GM21423 (cell line): ENCODE measurements around the gene CCDC71L.
"Not testable (repeated sequence)": the region's sequence is repeated elsewhere in the genome, so short reads cannot be mapped to it uniquely, and the experiment has no call there.

Experiments
- ATAC-seq: cut with Tn5 transposase; IDR thresholded peaks from one replicate; pipeline ENCODE4 v1.9.1; 2021; ENCODE audit warnings: mild to moderate bottlenecking, moderate library complexity; ENCODE audit not compliant: unreplicated experiment

CCDC71L gene

GRCh38 chr7:106660862-106661720 is at the start of gene CCDC71L:
CCDC71L (minus strand) TSS chr7:106661158; CDS start chr7:106660896, 262 bp downstream.
- ATAC-seq = peak; percentile 68

- ATAC-seq = not testable (repeated sequence)
Observed at GRCh38 chr7:106709604-106710003, 48.6 kb upstream of the CCDC71L start.

- ATAC-seq = no peak
Observed at GRCh38 chr7:106704000-106704840, 43.3 kb upstream of the CCDC71L start.

GRCh38 chr7:106693677-106694353 is 32.9 kb upstream of the CCDC71L start:
- ATAC-seq = no peak

- ATAC-seq = no peak
Observed at GRCh38 chr7:106692450-106693051, 31.6 kb upstream of the CCDC71L start.

- ATAC-seq = not testable (repeated sequence)
Observed at GRCh38 chr7:106688161-106688560, 27.2 kb upstream of the CCDC71L start.

- ATAC-seq = no peak
Observed at GRCh38 chr7:106683941-106684340, 23.0 kb upstream of the CCDC71L start.

GRCh38 chr7:106681815-106682495 is 21.0 kb upstream of the CCDC71L start:
- no peak for ATAC-seq

- peak; percentile 59 for ATAC-seq
Observed at GRCh38 chr7:106679153-106679931, 18.4 kb upstream of the CCDC71L start.

GRCh38 chr7:106678795-106679152 is 17.8 kb upstream of the CCDC71L start:
- no peak for ATAC-seq

- not testable (repeated sequence) for ATAC-seq
Observed at GRCh38 chr7:106676506-106676905, 15.5 kb upstream of the CCDC71L start.

GRCh38 chr7:106673688-106674087 is 12.7 kb upstream of the CCDC71L start:
- ATAC-seq = not testable (repeated sequence)

- ATAC-seq = not testable (repeated sequence)
Observed at GRCh38 chr7:106671930-106672329, 11.0 kb upstream of the CCDC71L start.

GRCh38 chr7:106671160-106671559 is 10.2 kb upstream of the CCDC71L start:
- no peak for ATAC-seq

- ATAC-seq = no peak
Observed at GRCh38 chr7:106668861-106669524, 8.0 kb upstream of the CCDC71L start.

GRCh38 chr7:106666353-106666752 is 5.4 kb upstream of the CCDC71L start:
- no peak for ATAC-seq

- no peak for ATAC-seq
Observed at GRCh38 chr7:106664343-106664742, 3.4 kb upstream of the CCDC71L start.

- ATAC-seq = peak; percentile 59
Observed at GRCh38 chr7:106659963-106660861, 746 bp downstream of the CCDC71L start.
